ENCODE results near the gene CYB561. TPM values are rescaled to one million over a fixed set of nuclear protein-coding genes. Genes with fewer than 3 reads are reported as not detected.

CYB561 gene
- total and polyA plus RNA-seq, 3 experiments from 2014 or later, result 14.3 to 42.7 (median 16.6) TPM

DNA sequence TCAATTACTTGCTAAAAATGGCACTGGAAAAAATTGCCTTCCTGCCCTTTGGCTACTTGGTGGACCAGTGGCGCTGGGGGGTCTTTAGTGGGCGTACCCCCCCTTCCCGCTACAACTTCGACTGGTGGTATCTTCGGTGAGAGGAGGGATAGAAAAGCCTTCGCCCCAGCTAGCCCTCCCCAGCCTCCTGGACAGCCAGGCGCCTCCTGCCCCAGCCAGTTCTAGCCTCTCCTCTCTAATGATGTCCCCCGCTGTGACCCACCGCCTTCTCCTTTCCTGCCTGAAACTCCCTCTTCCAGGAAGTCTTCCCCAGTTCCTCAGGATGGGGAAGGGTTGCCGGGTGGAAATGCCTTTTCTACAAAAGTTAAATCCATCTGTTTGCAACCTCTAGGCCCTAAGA lies 36.9 kb upstream of the CYB561 start:
- H3K4me3 Mint-ChIP-seq, result no peak overlapping the region
- POLR2A ChIA-PET, result no interaction called here
- Histone ChIP-seq H3K27ac (ENCODE audit: low read depth, low read length) (no peak overlapping the region), H3K4me3 (ENCODE audit: low read length) (no peak overlapping the region), H3K9me3 (ENCODE audit: low read length) (no peaks in the 10 kb centered on the region), H3K36me3 (ENCODE audit: insufficient read depth, low read length) (no peaks in the 10 kb centered on the region), H3K27me3 (ENCODE audit: insufficient read depth, low read length, poor library complexity, severe bottlenecking) (peaks cover 7% of the 10 kb centered on the region), H3K4me1 (ENCODE audit: insufficient read depth, low read length) (peaks cover 7% of the 10 kb centered on the region)
- peaks cover 0 to 22% (median 0%) of the 10 kb centered on the region in 3 donors for H3K36me3 Mint-ChIP-seq
- peaks cover 7 to 11% (median 9%) of the 10 kb centered on the region in 3 donors for H3K4me1 Mint-ChIP-seq
- peaks cover 0 to 2% (median 0%) of the 10 kb centered on the region in 5 donors for H3K9me3 Mint-ChIP-seq
- H3K27ac Mint-ChIP-seq, result no peak overlapping the region
- H3K27me3 Mint-ChIP-seq, result peaks cover 4 to 5% of the 10 kb centered on the region in 2 donors
- CTCF ChIA-PET, result interaction anchor here (0.8 to 1.5 kb wide), 3 partner anchors 12 to 77 kb away, joined by 3 read pairs; no protein-coding TSS in a partner anchor
- DNase-seq, result peak in 1 of 5 donors; percentile 43

DNA sequence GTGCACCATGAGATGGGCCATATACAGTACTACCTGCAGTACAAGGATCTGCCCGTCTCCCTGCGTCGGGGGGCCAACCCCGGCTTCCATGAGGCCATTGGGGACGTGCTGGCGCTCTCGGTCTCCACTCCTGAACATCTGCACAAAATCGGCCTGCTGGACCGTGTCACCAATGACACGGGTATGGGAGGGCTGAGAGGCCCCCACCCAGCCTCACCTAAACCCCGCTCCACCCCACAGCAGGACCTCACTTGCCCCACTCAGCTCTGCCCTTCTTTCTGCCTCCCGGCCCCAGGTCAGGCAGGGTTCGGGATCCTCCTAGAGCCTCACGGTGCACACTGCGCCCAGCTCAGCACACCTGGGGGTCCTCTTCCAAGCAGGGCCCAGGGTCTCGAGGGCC lies 36.4 kb upstream of the CYB561 start:
- Mint-ChIP-seq H3K27ac (no peak overlapping the region), H3K27me3 (peaks cover 4% of the 10 kb centered on the region in 2 donors), H3K9me3 (peaks cover 0 to 2% (median 0%) of the 10 kb centered on the region in 5 donors), H3K36me3 (peaks cover 0 to 21% (median 0%) of the 10 kb centered on the region in 3 donors), H3K4me1 (peaks cover 11 to 17% (median 14%) of the 10 kb centered on the region in 3 donors), H3K4me3 (peak overlapping the region in 1 of 7 donors; percentile 54)
- peaks cover 7% of the 10 kb centered on the region for H3K27me3 ChIP-seq (ENCODE audit: insufficient read depth, low read length, poor library complexity, severe bottlenecking)
- peak in 1 of 5 donors; percentile 38 for DNase-seq
- ChIA-PET CTCF (interaction anchor here (1.0 to 9.6 kb wide), 3 partner anchors 54 to 130 kb away, joined by 3 to 206 read pairs (median 4); no protein-coding TSS in a partner anchor), POLR2A (interaction anchor here (0.6 kb wide), 1 partner anchor 365 kb away, joined by 3 read pairs; no protein-coding TSS in a partner anchor)
- no peaks in the 10 kb centered on the region for H3K9me3 ChIP-seq (ENCODE audit: low read length)
- peaks cover 13% of the 10 kb centered on the region for H3K4me1 ChIP-seq (ENCODE audit: insufficient read depth, low read length)
- no peaks in the 10 kb centered on the region for H3K36me3 ChIP-seq (ENCODE audit: insufficient read depth, low read length)
- no peak overlapping the region for H3K27ac ChIP-seq (ENCODE audit: low read depth, low read length)
- no peak overlapping the region for H3K4me3 ChIP-seq (ENCODE audit: low read length)

DNA sequence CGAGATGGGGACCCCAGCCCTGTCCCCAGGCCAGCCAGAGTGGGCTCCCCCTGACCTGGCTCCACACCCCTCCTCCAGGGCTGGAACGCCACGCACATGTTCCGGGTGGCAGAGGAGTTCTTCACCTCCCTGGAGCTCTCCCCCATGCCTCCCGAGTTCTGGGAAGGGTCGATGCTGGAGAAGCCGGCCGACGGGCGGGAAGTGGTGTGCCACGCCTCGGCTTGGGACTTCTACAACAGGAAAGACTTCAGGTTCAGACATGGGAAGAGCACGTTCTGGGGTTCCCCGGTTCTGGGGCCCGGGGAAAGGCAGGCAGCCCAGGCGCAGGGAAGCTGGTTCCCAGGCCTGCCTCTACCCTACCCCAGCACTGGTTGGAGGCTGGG lies 35.4 kb upstream of the CYB561 start:
- Histone ChIP-seq H3K4me1 (ENCODE audit: insufficient read depth, low read length) (peaks cover 14% of the 10 kb centered on the region), H3K36me3 (ENCODE audit: insufficient read depth, low read length) (no peaks in the 10 kb centered on the region), H3K27me3 (ENCODE audit: insufficient read depth, low read length, poor library complexity, severe bottlenecking) (peaks cover 7% of the 10 kb centered on the region), H3K27ac (ENCODE audit: low read depth, low read length) (no peak overlapping the region), H3K9me3 (ENCODE audit: low read length) (no peaks in the 10 kb centered on the region), H3K4me3 (ENCODE audit: low read length) (no peak overlapping the region)
- DNase-seq, result no peak
- Mint-ChIP-seq H3K27me3 (peaks cover 4% of the 10 kb centered on the region in 2 donors), H3K9me3 (peaks cover 0 to 2% (median 0%) of the 10 kb centered on the region in 5 donors), H3K4me3 (no peak overlapping the region), H3K27ac (no peak overlapping the region), H3K4me1 (peaks cover 12 to 18% (median 14%) of the 10 kb centered on the region in 3 donors), H3K36me3 (peaks cover 0 to 19% (median 0%) of the 10 kb centered on the region in 3 donors)
- CTCF ChIA-PET, result interaction anchor here (1.0 to 9.6 kb wide), 4 partner anchors 41 to 131 kb away, joined by 3 to 206 read pairs (median 26); no protein-coding TSS in a partner anchor
- POLR2A ChIA-PET, result no interaction called here

GRCh38 chr17:63480826-63481487 lies 34.9 kb upstream of the CYB561 start:
- H3K9me3 Mint-ChIP-seq, result peaks cover 0 to 2% (median 0%) of the 10 kb centered on the region in 5 donors

GRCh38 chr17:63480192-63480784 lies 34.2 kb upstream of the CYB561 start:
- no peak for DNase-seq

More at GRCh38 chr17:63480826-63481487, 34.9 kb upstream of the CYB561 start:
- Mint-ChIP-seq H3K4me1 (peaks cover 12 to 22% (median 14%) of the 10 kb centered on the region in 3 donors), H3K36me3 (peaks cover 0 to 19% (median 0%) of the 10 kb centered on the region in 3 donors), H3K27me3 (peaks cover 4% of the 10 kb centered on the region in 2 donors), H3K4me3 (no peak overlapping the region), H3K27ac (no peak overlapping the region)
- Histone ChIP-seq H3K9me3 (ENCODE audit: low read length) (no peaks in the 10 kb centered on the region), H3K4me1 (ENCODE audit: insufficient read depth, low read length) (peaks cover 14% of the 10 kb centered on the region), H3K4me3 (ENCODE audit: low read length) (no peak overlapping the region), H3K27ac (ENCODE audit: low read depth, low read length) (no peak overlapping the region), H3K36me3 (ENCODE audit: insufficient read depth, low read length) (no peaks in the 10 kb centered on the region), H3K27me3 (ENCODE audit: insufficient read depth, low read length, poor library complexity, severe bottlenecking) (peaks cover 7% of the 10 kb centered on the region)
- POLR2A ChIA-PET, result no interaction called here
- CTCF ChIA-PET, result interaction anchor here (1.2 to 9.6 kb wide), 7 partner anchors 34 to 131 kb away, joined by 3 to 206 read pairs (median 42); partner anchors contain the start of gene CYB561
- no peak for DNase-seq

GRCh38 chr17:63479495-63480184 lies 33.5 kb upstream of the CYB561 start:
- CTCF ChIA-PET, result interaction anchor here (0.7 to 9.6 kb wide), 19 partner anchors 8 to 231 kb away, joined by 3 to 206 read pairs (median 7); partner anchors contain the start of gene CYB561
- DNase-seq, result no peak
- Mint-ChIP-seq H3K27me3 (peaks cover 4 to 7% of the 10 kb centered on the region in 2 donors), H3K4me1 (peaks cover 14 to 31% (median 14%) of the 10 kb centered on the region in 3 donors), H3K9me3 (peaks cover 0 to 4% (median 0%) of the 10 kb centered on the region in 5 donors), H3K27ac (no peak overlapping the region), H3K4me3 (peak overlapping the region in 1 of 7 donors; percentile 75), H3K36me3 (peaks cover 0 to 15% (median 0%) of the 10 kb centered on the region in 3 donors)
- no peak overlapping the region for H3K27ac ChIP-seq (ENCODE audit: low read depth, low read length)
- H3K9me3 ChIP-seq (ENCODE audit: low read length), result no peaks in the 10 kb centered on the region
- no peaks in the 10 kb centered on the region for H3K36me3 ChIP-seq (ENCODE audit: insufficient read depth, low read length)
- H3K27me3 ChIP-seq (ENCODE audit: insufficient read depth, low read length, poor library complexity, severe bottlenecking), result peaks cover 7% of the 10 kb centered on the region
- no peak overlapping the region for H3K4me3 ChIP-seq (ENCODE audit: low read length)
- H3K4me1 ChIP-seq (ENCODE audit: insufficient read depth, low read length), result peaks cover 14% of the 10 kb centered on the region
- POLR2A ChIA-PET, result interaction anchor here (0.5 to 1.9 kb wide), 4 partner anchors 49 to 191 kb away, joined by 4 to 9 read pairs (median 8); no protein-coding TSS in a partner anchor

More at GRCh38 chr17:63480192-63480784, 34.2 kb upstream of the CYB561 start:
- ChIA-PET POLR2A (interaction anchor here (0.5 kb wide), 1 partner anchor 50 kb away, joined by 8 read pairs; no protein-coding TSS in a partner anchor), CTCF (interaction anchor here (1.3 to 9.6 kb wide), 8 partner anchors 17 to 132 kb away, joined by 4 to 206 read pairs (median 30); partner anchors contain the start of gene CYB561)
- H3K36me3 ChIP-seq (ENCODE audit: insufficient read depth, low read length), result no peaks in the 10 kb centered on the region
- Mint-ChIP-seq H3K9me3 (peaks cover 0 to 4% (median 0%) of the 10 kb centered on the region in 5 donors), H3K27me3 (peaks cover 4 to 7% of the 10 kb centered on the region in 2 donors), H3K4me3 (no peak overlapping the region), H3K36me3 (peaks cover 0 to 16% (median 0%) of the 10 kb centered on the region in 3 donors), H3K4me1 (peaks cover 12 to 27% (median 14%) of the 10 kb centered on the region in 3 donors), H3K27ac (no peak overlapping the region)
- no peaks in the 10 kb centered on the region for H3K9me3 ChIP-seq (ENCODE audit: low read length)
- peaks cover 7% of the 10 kb centered on the region for H3K27me3 ChIP-seq (ENCODE audit: insufficient read depth, low read length, poor library complexity, severe bottlenecking)
- H3K4me3 ChIP-seq (ENCODE audit: low read length), result no peak overlapping the region
- peaks cover 14% of the 10 kb centered on the region for H3K4me1 ChIP-seq (ENCODE audit: insufficient read depth, low read length)
- no peak overlapping the region for H3K27ac ChIP-seq (ENCODE audit: low read depth, low read length)

DNA sequence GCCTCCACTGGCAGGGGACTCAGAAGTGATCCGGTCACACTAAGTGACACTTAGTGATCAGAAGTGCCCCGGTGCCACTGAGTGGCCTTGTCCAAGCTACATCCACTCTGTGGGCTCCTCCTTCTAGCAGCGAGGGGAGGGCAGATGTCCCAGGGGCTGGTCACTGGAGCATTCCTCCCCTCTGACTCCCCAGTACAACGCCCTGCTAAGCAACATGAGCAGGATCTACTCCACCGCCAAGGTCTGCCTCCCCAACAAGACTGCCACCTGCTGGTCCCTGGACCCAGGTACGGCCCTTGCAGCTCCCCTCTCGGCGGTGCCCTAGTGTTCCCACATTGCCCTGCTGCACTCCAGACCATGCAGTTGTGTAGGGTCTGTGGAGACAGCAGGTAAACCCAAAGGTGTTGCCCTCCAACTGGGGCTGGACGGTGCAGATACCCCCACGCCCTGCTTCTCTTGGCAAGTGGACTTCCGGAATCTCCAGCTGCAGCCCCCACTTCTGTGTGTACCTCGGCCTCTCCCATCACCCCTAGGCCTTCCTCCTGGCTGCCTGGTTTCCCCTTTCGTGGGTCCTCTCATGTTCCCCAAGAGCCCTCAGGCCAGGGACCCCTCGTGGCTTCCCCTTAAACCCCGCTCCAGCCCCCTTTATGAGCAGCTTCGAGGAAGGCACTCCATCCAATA lies 32.8 kb upstream of the CYB561 start:
- Mint-ChIP-seq H3K4me3 (peak overlapping the region in 6 of 7 donors; percentile 67 to 87 (median 72)), H3K36me3 (peaks cover 0 to 15% (median 0%) of the 10 kb centered on the region in 3 donors), H3K4me1 (peaks cover 14 to 31% (median 14%) of the 10 kb centered on the region in 3 donors), H3K9me3 (peaks cover 0 to 4% (median 0%) of the 10 kb centered on the region in 5 donors), H3K27ac (peak overlapping the region in 2 of 8 donors; percentile 51 to 74), H3K27me3 (peaks cover 7 to 9% of the 10 kb centered on the region in 2 donors)
- Histone ChIP-seq H3K9me3 (ENCODE audit: low read length) (no peaks in the 10 kb centered on the region), H3K27me3 (ENCODE audit: insufficient read depth, low read length, poor library complexity, severe bottlenecking) (peaks cover 7% of the 10 kb centered on the region), H3K36me3 (ENCODE audit: insufficient read depth, low read length) (no peaks in the 10 kb centered on the region), H3K27ac (ENCODE audit: low read depth, low read length) (no peak overlapping the region), H3K4me3 (ENCODE audit: low read length) (no peak overlapping the region), H3K4me1 (ENCODE audit: insufficient read depth, low read length) (peaks cover 14% of the 10 kb centered on the region)
- DNase-seq, result peak; percentile 54 to 87 (median 70)
- POLR2A ChIA-PET, result interaction anchor here (1.1 to 3.3 kb wide), 4 partner anchors 33 to 132 kb away, joined by 4 to 19 read pairs (median 6); partner anchors contain the start of gene CYB561
- CTCF ChIA-PET, result interaction anchor here (0.7 to 9.6 kb wide), 25 partner anchors 8 to 232 kb away, joined by 3 to 206 read pairs (median 5); partner anchors contain the start of genes CYB561, DCAF7, MAP3K3 and TACO1
